AG20443 (cell line): ENCODE measurements around the gene TM6SF1.

Experiments used
- DNase-seq: peaks from one replicate; pipeline ENCODE4 v3.0.0; 2012; ENCODE audit warnings: low spot score, mixed read lengths

TM6SF1 gene

DNA sequence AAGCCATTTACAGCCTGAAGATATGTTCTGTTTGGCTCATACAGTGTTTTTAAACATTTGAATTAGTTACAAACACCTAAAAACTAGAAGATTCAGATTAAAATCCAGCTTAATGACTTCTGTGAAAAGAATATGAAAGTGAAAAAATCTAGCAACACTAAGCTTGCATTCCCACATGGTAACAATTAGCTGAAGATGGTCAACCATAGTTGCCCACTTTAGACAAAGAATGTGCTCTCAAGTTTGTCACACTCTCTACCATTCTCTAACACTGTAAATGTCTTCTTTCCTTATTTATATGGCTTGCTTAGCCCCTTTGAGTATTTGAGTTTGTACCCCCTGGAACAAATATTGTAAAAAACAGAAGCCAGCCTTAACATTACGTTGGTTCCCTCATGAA, 67.4 kb downstream of the TM6SF1 start:
- peak; percentile 22 for DNase-seq

DNA sequence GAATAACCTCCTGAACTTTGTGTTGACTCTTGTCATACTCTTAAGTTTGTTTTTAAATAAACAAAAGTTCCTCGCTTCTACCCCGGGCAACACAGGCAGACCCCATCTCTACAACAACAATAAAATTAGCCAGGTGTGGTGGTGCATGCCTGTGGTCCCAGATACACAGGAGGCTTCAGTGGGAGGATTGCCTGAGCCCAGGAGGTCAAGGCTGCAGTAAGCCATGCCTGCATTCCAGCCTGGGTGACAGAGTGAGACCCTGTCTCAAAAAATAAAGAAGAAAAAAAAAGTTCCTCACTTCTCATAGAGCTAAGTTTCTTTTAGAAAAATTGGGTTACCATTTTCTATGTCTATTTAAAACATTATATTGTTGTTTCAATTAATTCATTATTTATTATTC, 70.9 kb downstream of the TM6SF1 start:
- DNase-seq = no peak

DNA sequence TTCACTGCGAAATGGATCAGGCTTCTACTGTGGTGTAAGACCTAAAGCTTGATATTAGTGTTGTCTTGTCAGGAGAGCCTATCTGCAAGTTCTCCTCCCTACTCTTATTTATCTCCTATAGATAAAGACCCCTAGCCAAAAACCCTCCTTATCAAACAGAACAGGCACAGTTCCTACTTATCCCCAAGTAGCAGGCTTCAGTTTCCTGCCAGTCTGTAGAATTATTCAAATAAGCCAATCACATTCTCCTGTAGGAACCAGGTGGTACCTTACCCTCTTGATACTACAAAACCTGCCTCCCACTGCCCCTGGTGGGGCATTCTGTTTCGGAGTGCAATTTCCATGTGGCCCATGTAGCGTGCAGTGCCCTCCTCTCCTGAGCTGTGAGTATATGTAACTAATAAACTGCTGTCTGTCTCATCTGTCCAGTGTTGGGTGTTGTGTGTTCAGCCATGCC, 71.5 kb downstream of the TM6SF1 start:
- no peak for DNase-seq

DNA sequence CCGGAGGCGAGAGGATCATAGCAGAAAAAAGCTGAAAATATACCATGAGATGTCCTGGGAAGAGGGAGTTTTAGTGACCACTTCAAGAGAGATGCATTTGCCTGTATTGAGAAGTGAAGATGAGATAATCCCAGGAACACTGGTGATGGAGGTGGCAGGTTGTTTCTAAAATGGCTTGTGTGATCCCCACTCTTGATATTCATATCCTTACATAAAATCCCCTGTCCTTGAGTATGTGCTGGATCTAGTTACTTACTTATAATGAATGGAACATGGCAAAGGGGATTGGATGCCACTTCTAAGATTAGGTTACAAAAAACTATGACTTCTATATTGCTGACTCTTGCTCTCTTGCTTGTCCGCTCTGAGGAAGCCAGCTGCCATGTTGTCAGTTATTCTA, 78.1 kb downstream of the TM6SF1 start:
- DNase-seq = no peak
